HG03575 (cell line): ENCODE data around the gene LDB2.

Experiments
- ATAC-seq: cut with Tn5 transposase; IDR thresholded peaks from one replicate; pipeline ENCODE4 v1.9.1; 2021; ENCODE audit not compliant: unreplicated experiment, insufficient number of reproducible peaks, low FRiP score; ENCODE audit errors: extremely low read depth

Gene LDB2

DNA sequence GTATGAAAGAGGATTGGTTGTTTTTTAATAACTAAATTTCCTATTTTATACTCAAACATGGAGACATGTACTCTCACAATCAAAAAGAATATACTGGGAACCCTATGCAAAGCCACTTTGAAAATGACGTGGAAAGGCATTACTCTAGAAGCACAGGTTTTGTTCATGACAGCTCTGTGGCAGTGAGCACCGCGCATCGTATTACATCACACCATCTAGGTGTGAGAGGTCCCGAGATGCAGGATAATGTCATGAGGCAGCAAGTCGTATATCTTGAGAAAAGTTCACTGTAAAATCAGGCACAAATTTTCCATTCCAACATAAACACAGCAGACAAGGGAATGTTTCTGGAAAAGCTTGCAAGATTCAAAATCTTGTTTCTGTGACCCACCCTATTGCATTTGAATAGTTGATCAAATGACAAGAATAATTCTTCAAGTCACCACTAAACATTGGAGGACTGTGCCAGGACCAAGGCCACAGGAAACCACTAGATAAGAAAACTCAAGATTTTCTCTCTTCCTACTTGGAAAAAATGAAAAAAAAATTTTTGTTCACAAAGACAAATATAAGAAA lies 127.6 kb downstream of the LDB2 start:
- ATAC-seq, result no peak

DNA sequence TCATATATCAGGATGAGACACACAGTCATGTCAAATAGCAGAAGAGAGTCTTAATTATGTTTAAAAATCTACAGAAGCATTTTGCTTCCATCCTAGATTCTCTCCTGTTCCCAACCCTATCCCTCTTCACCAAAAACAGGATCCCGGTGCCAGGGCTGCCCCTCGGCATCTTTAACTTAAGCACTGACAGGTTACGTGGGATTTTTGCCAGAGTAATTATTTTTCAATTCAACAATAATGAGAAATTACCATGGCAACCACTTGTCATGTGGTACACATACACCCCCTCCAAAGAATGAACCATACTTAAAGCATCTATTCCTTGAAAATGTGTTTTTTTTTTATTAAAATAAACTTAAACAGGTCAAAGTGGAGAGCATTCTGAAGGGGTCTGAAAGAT lies 130.6 kb downstream of the LDB2 start:
- ATAC-seq, result no peak

DNA sequence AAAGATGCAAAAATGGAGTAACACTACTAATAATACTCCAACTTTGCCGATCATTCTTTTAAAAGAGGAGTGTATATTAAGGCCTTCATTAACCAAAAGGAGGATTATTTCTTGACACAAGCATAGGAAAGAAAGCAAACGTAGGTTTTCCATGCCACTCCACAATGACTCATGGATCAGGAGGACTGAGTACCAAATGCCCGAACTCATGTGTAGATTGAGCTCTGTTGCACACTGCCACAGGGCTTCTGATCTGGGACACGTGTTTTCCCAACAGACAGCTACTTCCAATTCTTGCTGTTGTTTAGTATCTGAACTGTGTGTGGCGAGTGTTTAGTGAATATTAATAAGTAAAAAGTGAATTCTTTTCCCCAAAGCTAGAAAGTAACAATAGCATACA lies 131.2 kb downstream of the LDB2 start:
- no peak for ATAC-seq

DNA sequence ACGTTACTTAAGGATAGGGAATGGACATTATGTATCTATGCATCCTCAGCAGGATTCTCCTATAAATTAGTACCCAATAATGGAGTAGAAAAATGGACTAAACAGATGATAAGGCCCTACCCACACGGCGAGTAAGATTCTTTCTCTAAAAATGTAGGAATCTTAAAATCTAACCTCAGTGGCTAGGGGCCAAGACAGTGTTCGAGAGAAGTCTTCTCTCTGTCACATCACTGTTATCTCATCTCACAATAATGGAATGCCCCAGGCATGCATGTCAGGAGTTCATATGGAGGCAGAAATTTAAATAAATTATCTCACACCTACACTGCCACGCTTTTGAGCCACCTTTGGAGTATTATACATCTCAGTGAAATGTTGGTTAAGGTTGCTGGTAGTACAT lies 132.9 kb downstream of the LDB2 start:
- no peak for ATAC-seq

DNA sequence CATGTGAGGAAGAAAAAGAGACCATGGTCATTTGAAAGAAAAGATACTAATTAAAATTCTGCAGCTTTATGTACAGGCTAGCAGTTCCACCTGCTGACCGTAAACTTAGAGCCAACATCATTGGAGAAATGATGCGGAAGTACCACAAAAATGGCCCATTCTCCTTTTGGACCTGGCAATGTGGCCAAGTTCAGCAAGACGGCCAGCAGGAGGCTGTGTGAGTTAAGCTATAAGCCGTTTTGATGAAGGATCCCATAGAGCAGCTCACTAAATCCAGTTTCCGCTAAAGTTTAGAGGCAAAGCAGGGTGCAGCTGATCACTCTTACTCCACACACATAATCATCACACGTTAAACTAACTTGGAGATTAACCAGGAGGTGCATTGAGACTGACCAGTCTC lies 133.8 kb downstream of the LDB2 start:
- ATAC-seq, result no peak

DNA sequence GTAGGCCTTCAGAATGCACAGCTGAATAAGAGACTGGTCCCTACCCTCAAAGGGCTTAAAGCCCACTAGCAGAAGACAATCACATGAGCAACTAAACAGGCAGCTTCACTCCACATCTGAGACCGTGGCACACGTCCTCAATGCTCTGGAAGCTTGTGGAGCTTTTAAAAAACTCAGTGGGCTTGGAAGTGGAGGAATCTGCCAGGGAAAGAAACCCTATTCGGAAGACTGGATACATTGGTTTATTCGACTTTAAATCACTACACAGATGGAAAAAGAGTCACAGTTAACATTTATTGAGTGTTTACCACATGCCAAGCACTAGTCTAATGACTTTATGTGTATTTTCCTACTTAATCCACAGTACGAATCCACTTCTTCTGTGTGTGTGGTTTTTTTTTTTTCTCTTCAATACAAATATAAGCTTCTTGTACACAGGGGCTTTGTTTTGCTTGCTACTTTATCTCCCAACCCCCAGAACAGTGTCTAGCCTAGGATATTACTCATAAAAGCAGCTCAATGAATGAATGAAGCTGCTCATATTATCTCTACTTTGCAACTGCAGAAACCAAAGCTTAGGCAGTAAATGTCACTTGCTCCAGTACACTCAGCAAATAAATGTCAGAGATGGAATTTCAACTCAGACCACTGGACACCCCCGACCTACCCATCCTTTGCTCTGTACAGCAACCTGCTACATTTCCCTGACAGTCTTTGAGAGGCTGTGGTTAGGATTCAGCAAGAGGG lies 137.7 kb downstream of the LDB2 start:
- no peak for ATAC-seq

DNA sequence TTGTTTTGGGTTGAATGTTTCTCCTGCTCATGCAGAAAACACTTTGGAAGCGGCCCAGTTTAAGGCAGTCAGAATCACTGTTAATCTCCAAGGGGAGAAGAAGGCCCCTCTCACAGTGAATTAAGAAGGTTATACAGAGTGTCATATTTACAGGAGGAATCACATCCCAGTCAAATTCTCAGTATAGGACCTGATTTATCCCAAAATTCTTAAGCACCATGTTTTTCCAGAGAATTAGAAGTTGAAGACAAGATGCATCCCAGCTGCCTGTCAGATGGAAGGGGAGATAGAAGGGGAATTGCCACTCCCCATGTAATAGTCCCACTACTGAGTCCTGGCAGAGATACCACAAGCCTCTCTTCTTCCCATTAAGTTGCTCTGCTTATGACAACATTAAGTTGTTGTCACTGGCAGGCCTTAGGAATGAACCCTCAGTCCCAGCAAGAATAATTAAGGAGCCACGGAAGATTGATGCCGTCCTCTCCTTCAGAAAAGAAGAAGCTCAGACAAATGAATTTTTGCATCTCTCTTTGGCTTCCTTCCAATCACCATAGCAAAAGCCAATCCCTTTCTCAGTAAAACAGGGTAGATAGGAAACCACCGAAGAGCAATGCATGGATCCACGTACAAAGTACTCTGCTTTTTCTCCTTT lies 138.4 kb downstream of the LDB2 start:
- no peak for ATAC-seq

DNA sequence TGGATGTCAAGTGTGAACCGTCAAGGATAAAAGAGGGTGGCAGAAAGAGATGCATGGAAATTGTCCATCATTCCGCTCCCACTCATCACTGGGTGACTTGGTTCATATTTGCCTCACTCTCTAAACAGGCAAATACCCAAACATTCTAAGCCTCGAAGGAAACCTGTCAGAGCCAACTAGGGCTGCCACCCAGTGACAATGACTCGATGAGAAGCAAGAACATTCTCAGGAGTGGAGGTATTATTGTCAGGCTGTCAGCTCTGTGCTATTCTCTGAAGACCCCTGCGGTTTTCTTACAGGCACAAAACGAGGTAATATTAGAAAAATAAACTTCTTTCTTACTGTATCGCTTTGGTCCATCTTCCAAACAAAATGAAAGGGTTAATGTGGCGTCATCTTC lies 139.6 kb downstream of the LDB2 start:
- no peak for ATAC-seq

DNA sequence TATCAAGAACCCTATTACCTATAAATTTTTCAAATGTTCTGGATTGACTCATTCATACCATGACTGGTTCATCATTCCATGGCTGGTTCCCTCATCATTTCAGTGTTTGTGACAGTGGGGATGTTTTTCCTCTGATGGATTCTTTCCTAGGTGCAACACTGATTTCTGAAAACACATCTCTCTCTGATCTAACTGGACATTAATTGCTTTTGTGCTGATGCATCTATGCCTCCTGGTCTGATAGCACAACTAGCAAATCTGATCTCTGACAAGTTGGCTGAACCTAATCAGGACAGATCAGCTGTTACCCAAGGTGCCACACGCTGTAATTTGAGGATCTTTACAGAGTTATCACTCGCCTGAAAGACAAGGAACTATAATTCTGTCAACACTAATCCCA lies 140.2 kb downstream of the LDB2 start:
- no peak for ATAC-seq

DNA sequence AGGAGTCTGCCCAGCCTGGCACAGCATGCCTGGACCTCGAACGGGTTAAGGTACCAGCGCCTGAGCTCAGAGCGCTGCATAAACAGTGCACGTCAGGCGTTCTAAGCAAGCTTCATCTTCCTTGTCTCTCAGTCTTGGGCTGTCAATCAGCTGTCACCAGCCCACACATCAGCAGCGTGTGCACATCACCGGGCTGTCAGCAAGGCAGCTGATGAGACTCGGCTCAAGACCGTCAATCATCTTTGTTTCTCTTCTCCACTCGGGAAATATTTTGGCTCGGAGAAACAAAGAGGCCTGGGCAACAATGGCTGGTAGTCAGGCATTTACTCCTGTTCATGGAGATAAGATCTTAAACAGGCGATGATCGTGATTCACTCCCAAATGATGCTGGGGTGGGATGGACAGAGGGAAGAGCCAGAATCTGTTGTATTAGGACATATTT lies 141.3 kb downstream of the LDB2 start:
- ATAC-seq, result no peak

DNA sequence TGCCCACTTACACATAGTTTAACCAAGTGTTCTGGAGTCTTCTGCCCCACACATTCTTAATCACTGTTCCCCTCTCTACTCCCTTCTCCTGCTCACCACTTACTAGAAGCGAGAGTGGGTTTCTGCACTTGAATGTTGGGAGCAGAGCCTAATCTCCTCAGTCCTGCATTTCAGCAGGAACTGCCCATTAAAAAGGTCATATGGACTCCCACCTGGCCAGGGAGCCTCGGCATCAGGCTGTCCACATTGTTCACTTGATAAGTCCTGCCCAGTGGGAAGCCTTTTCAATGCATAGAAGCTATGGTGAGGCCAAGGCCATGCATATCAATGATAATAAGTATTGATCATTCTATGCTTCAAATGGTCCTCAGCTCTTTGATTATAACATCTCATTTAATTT lies 144.3 kb downstream of the LDB2 start:
- no peak for ATAC-seq

DNA sequence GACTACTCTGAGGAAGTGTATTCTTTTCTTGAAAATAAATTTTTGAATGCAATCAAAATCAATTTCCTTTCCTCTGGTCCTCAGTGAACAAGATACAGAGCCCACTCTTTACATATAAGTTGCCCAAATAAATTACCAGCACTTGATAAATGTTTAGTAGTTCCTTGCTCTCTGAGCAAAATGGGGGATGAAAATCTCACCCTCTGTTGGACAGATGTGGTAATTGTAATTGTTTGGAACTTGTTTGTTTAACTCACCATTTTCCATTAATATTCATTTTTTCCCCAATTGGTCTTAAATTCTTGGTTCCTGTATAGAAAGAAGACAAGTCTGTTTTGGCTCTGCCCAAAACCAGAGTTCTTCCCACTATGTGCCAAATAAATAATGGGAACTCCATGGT lies 146.3 kb downstream of the LDB2 start:
- ATAC-seq, result no peak

DNA sequence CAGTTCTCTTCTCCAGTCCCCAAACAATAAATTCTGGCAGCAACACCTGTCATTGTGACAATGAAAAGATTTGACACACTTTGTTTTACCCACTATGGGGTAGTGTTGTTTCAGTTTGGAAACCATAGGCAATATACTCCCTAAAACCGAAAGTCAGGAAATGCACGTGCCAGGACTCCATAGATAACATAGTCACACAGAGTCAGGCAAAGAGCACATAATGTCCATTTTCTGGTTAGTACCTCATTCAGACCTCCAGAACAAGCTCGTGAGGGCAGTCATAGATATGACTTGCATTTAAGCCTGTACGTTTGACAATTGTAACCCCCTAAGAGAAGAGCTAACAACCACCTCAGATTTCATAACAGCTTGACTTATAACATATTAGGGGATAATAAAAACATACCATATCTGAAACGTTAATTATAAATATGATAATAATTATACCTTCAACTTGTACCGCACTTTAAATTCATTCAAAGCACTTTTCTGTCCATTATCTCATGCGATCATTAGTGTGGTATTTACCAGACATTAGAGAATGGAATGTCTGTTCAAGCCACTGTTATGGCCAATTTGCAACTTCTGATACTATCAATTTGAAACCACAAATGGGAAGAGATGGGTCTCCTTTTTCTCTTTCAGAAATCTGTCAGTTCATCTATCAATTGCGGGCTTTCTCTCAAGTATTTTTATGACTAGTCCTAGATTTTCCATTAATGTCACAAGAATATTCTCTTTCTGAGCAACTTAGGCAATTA lies 147.4 kb downstream of the LDB2 start:
- ATAC-seq, result no peak

DNA sequence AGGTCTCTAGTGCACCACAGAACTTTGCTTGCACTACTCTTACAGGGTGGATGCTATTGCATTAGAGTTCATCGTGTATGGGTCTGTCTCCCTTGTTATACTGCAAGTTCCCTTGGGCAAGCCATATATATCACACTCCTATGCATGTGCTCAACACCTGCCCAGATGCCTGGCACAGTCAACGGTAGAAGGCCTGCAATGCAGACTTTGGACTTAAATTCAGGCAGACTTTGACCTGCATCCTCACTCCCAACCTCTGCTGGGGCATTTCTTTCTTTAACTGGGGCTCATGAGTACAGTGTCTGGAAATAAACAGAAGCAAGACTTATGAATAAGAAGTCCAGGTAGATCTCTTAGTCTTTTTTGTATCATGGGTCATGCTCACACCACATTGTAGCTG lies 148.2 kb downstream of the LDB2 start:
- no peak for ATAC-seq

DNA sequence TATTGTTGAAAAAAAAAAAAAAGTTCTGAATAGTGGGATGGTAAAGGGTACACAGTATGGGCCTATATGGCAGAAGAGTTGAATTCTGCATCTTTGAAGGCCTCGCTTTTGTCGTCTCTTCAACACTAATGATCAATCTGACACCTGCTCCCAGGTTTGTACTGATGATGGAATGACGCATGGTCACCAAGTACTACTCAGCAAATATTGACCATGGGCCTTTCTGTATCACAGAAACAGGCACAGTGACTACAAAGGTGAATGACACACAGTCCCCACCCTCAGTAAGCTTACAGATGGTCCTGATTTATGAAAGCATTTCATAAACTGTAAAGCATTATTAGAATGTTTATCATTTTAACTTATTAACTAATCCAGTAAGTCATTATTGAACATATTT lies 152.6 kb downstream of the LDB2 start:
- ATAC-seq, result no peak

DNA sequence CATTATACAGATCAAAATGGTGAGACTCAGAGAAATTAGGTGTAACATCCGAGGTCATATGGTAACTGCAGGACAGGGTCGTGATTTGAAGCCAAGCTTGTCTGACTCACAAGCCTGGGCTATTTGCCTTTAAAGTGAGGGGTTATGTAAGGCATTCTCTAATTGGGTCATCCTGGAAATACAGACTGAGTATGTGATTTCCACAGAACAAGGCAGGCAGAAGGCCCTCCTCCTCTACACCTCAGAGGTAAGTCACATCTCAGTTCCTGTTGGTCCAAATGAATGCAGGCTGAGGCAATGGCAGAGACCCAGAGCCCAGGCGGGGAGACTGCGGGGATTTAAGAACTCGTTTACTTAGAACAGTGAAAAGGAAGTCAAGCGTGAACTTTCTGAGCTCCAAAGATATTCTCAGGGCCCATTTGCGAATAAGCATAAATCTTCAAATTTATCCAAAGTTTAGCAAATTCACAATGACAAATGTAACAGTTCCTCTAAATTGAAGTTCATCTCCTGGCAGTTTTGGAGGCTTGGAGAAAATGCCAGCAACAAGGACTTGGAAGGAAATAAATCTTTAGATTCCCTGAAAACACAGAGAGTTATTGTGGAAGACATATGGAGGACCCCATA lies 153.3 kb downstream of the LDB2 start:
- no peak for ATAC-seq

DNA sequence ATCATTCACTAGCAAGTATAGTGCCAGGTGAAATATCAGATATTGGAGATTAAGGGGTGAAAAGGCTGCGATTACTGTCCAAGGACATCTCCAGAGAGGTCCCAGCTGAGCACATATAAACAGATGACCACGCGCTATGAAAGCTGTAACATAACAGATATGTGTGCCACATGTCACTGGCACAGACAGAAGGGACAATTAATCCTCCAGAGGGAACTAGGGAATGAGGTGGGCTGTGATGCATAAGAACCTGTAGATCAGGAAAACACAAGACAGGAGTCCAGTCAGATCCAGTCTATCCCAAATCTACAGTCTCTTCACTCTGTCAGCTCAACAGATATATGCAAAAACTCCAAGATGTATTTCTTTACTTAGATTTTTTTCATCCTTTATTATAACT lies 157.2 kb downstream of the LDB2 start:
- ATAC-seq, result no peak

DNA sequence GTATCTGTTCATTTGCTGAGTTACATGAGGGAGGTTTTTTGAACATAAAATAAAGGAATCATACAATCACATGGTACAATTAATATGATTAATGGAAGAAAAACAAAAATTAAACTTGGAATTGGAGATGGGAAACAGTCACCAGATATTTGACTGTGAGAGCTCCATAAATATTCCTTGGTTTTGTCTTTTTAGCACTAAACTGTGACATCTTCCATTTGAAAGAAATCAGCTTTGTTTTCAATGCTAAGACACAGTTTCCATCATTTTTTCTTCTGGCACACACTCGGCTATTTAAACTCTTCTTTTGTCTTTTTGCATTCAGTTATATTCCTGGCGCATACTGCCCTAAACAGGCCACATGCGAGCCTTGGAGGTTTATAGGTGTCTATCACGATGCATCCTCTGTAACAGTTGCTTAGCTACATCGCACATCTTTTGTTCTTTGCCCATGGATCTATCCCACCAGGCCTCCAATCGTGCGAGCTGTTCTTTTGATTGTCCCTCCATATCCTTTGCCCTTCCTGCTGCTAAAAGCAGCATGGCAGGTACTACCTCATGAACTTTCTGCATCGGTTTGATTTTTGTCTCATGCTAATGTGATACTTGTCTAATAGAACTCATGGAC lies 158.3 kb downstream of the LDB2 start:
- no peak for ATAC-seq

DNA sequence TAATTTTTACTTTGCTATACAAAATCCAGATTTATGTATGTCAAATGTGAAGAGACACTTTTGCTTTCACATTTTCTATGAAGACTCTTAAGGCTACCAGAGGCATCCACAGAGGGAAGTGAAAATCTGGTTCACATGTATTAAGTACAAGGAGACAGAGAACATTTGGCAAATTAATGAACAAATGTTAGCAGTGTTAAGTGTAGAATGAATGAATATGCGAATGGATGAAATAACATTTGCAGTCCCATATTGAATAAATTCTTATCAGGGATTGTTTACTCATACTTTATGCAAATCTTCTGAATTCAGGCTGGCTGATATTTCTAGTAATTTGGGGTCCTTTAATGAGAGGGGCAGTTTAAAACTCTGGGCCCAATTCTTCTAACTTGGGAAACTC lies 159.9 kb downstream of the LDB2 start:
- no peak for ATAC-seq
